HUDEP-2 (cell line): ENCODE results near the gene PLB1.
A peak's percentile ranks its signal among the peaks of the same experiment; 100 is the strongest.

Experiments
- DNase-seq, 76 experiments: peaks; one replicate each; lab custom pipeline; 2025; ENCODE audit not compliant: unreplicated experiment in 76 of 76; lab: John Stamatoyannopoulos, UW

PLB1 gene

DNA sequence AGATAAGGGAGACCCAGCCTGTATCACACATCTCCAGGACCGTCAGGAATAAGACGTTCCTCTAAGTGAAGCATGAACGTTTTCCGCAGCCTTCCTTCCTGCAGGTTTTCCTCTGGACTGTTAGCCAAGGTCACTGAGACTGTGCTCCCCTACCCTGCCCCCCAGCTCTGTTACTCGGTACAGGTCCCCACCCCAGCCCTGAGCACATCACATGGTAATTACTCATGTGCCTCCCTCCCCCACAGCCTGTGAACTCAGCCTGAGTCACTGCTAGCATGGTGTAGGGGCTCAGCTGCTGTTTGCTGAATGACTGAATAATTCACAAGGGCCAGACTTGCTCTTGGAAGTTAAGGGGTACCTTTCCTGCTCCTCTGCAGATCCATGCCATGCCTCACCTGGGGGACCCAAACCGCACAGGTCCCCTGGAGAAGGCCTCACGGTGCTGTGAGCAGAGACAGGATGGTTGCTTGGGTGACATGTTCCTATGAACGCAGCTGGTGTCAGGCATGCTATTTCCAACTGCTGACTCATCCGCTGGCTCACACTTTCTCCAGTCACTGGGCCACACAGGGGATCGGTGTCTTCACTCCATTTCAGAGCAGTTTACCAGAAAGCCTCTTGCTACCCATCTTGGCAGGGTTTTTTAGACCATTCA is 88.2 kb downstream of the PLB1 start:
- peak in 66 of 76 experiments; percentile 17 to 85 (median 60) for DNase-seq

DNA sequence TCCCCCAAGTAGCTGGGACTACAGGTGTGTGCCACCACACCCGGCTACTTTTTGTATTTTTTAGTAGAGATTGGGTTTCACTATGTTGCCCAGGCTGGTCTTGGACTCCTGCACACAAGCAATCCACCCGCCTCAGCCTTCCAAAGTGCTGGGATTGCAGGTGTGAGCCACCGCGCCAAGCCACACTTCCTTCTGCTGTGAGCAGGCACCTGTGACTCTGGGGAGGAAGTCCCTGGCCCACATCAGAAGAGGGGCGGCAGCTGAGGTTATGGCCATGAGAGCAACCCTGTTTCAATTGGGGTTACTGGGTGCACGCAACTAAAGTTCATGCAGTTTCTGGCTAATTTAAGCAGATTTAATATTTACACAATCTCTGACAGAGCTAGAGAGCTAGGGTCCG is 91.0 kb downstream of the PLB1 start:
- DNase-seq = no peak

DNA sequence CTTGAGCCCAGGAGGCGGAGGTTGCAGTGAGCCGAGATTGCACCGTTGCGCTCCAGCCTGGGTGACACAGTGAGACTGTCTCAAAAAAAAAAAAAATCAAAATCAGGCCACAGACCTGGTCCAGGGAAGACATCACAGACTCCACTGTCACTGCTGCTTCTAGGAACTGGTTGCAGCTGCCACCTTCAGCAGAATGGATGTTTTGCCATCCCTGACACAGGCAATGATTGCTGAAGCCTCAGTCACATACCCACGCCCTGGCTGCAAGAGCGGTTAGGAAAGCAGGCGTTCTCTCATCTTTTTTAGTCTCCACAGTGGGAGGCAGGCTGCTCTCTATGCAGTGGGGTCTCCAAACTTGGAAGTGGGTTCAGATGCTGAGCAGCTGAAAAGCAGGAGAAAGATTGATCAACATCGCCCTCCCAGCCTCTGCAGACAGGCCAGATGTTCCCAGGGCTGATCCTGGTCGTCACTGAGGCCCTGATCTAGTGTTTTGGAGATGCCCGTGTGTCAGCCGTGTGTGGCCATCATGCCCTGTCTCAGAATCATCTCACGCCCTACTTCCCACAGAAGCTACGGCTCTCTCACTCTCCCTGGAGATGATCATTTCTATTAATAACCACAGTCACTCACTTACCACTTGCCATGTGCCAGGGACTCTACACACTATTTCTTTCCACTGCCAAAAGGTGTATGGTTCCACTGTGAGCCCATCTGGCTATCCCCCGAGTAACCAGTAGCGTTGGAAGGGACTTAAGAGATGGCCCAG is 91.8 kb downstream of the PLB1 start:
- DNase-seq = no peak

DNA sequence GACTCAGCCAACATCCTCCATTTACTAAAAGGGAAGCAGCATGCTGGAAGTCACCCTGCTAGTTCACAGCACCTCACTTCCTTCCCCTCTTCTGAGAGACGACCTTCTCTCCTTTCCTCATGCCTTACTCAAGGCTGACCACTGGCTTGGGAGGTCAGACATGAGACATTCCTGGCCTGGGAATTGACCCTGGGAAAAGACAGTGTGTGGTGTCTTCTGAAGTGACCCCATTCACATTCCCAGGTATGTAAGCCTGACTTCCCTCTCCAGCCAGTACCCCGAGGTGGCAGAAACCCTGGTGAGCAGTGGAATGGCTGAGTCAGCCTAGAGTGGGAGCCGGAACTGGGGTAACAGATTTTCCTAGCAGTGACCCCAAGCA is 92.4 kb downstream of the PLB1 start:
- no peak for DNase-seq

DNA sequence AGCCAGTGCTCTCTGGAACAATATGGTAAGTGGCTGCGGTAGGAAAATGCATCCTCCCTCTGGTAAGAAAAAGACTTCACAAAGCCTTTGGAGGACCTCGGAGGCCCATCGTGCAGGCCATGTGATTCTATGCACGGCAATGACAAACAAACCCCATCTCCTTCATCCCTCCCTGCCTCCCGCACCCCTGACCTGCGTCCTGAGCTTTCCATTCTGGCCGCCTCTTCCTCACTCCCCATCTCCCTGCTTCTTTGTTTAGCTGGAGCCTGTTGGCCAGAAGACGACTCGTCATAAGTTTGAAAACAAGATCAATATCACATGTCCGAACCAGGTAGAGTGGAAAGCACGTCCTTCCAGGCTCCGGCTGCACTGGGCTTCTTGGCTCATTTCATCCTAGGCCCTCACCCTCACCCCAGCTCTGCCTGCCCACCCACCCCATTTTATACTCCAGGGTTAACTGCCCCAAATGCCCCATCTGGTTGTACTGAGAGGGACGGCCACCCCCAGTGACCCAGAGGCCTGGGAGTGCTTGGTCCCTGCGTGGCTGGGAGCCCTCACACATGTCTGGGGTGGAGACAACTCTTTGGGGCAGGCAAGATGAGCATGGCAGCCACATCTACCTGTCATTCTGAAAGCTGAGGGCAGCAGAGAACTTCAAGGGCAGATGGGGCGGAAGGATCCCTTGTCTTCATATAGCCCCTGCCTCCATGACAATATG is 94.0 kb downstream of the PLB1 start:
- DNase-seq = no peak

DNA sequence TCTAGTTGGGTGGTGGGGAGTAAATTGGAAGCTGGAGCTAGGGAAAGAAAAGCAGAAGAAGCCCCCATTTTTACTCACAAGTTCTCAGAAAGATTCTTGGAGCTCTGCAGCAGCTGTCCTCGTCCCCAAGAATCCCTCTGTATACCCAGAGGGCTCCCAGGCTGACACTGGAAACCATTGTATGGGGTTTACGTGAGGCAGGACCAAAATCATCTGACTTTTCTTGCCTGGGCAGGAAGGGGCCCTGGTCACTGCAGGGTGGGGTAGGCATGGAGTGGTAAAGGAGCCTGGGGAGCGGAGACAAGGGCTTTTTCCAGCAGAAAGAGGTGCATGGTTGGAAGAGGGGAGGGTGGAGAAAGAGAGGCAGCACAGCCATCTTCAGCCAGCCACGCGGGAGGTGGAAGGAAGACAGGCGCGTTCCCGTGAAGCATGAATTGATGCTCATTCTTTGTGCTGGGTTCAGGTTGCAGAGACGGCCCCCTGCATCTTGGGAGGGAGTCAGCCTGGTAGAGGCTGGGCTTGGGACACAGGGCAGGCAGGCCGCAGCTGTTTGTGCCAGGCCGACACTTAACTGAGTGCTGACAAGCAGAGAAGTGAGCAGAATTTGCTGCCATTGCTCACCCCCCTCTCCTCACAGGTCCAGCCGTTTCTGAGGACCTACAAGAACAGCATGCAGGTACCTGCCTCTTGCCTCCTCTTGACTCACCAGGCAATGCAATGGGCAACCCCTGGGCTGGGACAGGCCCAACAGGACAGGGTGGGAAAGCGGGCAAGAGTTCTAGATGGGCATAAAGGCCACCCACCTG is 94.8 kb downstream of the PLB1 start:
- DNase-seq = no peak

DNA sequence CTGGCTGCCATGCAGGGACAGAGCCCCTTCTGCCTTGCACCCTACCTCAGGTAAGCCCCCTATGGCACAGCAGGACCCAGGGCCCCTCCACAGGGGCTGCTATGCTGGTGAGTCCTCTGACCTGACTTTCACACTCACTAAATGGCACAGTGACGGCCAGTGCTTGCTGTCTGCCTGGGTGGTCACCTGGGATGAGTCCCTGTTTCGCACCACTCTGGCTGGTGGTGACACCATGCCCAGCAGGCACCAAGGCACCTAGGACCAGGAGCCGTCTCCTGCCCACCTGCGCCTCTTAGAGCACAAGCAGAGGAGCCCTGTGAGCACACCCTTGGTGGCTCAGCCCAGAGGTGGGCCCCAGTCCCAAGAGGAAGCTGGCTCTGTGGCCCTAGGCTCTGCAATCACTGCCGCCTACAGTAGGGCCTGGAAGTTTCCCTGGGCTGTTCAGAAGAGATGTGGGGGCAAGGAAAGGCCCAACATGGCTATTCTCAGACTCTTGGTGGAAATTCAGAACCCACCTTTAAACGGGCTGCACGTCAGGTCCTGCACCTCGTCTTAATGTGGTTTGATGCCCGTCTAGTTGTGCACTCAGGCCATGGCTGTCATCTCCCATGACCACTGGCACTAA is 96.0 kb downstream of the PLB1 start:
- DNase-seq = no peak

DNA sequence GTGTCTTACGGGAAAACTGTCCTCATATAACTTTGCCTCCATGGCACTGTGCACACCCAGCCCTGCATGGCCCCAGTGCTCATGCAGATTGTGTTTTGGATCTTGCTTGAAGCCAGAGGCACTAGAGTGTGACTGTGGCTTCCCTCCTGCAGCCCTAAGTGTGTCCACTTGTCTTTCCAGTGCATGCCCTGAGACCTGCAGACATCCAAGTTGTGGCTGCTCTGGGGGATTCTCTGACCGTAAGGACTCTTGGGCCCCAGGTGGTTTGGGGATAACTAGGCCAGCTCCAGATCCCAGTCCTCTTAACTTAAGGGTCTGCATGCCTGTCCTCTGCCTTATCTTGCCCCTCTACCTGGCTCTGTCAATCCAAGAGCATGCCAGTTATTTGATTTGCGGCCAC is 96.6 kb downstream of the PLB1 start:
- DNase-seq = no peak

DNA sequence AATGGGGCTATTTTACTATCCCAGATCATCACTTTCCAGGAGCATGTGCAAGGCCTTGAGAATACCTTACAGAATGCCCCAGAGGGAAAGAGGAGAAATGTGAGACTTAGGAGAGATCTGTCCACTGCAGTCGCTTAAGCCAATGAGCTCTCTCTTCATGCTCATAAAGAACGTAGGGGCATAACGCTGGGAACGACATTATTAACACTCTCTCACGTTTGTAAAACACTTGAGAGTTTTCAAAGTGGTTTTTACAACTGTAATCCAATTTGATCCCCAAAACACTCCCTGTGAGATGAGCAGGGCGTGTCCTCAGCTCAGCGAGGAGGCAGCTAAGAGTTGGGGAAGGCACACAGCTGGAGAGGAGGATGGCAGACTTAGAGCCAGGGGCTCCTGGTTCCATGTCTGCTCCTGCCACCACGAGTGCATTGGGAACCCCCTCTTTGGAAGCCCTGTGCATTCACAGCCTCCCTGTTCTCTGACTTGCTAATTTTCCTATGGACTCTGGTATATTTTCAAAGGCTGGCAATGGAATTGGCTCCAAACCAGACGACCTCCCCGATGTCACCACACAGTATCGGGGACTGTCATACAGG is 97.4 kb downstream of the PLB1 start:
- no peak for DNase-seq

DNA sequence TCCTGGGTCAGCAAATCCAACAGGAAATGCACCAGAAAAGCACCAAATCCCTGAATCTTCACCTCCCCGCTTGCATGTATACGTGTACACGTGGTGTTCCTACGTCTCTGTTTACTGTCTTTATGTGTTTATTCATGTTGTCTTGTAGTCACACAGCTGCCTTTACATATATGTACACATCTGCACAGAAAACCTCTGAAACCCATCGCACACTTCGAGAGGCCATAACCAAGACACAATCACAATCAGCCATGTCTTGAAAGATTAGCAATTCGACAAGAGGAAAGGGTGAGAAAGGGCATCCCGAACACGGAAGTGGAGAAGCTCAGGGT is 98.1 kb downstream of the PLB1 start:
- no peak for DNase-seq

DNA sequence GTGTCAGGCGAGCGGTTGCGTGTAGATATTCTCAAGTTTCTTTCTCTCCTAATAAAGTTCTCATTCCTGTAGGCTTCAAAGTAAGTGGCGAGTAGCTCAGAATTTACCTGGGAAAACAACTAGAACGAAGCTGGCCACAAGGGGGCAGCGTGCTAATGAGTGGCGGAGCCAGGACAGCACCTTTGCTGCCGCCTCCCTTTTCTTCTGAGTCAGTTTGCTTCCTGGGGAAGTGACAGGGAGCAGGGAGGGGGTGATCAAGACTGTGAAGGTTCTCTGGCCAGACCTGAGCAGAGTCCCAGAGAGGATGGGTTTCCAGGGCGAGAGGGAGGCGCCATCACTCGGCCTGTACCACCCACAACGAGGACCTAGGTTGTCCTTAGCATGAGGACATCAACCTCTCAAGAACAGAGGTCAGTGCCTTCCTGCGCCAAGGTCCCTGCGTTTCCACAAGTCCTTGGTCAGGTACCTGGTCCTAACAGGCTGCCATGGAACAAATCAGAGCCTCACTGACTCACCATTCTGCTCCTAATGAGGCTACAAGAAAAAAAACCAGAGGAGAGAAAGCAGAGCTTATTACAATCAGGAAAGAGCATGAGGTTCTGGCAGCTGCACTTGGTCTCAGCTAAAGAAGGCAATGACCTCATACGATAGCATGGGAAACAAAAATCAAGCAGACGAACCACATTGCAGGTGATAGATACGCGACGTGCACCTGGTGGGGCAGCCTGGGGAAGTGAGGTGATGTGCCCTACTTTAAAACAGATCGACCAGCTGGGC is 98.7 kb downstream of the PLB1 start:
- peak in 63 of 76 experiments; percentile 3 to 76 (median 39) for DNase-seq

DNA sequence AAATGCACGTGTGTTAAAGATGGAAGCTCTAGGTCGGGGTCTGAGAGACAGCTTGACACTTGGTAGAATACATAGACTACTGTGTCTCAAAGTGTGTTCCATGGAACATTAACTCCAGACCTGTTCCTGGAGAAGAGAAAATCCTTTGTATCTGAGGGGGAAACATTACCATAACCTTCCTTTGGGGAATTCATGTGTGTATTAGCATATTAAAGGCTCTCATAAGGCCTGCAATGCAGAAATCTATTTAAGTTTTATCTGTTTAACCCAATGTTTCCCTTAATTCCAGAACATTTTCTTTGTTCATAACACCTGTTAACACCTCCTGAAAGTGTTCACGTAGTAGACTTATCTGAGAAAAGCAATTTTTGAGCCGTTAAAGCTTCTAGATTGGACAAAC is 99.5 kb downstream of the PLB1 start:
- DNase-seq = no peak

DNA sequence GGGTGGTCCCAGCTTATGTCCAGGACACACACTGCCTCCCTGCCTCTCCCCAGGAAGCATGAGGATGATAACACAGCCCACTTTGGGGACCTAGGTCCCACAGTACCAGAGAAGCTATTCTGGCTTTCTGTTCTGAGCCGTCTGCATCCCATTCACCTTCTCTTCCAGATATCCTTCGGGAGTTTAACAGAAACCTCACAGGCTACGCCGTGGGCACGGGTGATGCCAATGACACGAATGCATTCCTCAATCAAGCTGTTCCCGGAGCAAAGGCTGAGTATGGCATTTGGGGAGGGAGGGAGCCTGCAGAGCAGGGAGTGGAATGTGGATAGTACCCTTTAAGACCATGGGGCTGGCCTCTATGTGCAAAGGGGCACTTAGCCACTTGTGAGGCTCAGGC is 102.6 kb downstream of the PLB1 start:
- no peak for DNase-seq

DNA sequence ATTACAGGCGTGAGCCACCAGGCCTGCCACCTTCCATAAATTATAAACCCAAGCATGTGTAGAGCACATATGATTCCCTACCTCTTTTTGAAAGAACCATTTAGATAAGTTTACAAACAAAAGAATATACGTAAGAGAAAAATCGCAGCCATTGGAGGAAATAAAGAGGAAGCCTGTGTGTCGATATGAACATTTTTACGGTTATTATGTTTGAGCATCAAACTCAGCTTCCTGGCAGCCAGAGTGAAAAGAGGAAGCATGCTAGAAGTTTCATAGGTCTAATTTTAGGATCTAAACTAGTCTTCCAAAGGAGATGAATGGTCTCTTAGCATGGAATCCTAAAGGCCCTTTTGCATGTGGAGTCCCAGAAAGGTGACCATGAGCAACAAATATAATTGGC is 104.3 kb downstream of the PLB1 start:
- DNase-seq = no peak

DNA sequence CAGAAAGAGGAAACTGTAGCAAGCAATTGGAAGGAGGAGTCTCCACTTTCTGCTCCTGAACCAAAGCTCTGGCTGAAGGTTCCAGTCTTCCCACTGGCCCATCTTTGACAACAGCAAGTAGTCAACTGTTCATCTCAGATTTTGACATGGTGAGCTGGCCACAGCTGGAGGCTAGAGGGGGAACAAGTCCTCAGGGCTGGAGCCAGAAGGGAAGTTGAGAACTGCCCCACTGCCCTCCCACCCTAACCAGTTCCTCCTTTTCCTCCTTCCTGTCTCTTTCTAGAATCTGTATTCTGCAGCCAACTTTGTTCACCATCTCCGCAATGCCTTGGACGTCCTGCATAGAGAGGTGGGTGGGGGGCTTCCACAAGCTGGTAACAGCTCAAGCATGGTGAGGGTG is 105.8 kb downstream of the PLB1 start:
- no peak for DNase-seq

DNA sequence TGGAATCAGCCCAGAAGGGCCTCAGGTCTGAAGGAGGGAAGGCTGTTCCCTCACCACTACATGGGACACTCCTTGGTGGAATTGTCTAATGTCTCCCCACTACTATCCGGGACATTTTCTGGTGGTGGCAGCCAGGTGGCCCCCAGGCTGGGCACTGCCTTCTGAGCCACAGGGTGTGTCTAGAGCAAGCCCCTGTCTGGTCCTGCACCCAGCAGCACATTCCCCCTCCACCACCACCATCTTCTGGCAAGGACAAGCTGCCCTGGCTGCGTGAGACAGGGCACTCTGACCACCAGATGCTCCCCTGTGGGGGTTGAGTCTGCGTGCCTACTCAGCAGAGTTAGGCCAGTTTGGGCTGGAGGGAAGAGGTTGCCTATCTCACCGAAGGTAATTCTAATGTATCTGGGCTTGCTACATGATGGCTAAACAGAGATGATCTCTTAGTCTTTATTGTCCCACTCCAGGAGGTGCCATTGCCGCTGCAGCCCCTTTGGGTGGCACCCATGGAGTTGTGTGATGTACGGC is 106.3 kb downstream of the PLB1 start:
- DNase-seq = no peak

DNA sequence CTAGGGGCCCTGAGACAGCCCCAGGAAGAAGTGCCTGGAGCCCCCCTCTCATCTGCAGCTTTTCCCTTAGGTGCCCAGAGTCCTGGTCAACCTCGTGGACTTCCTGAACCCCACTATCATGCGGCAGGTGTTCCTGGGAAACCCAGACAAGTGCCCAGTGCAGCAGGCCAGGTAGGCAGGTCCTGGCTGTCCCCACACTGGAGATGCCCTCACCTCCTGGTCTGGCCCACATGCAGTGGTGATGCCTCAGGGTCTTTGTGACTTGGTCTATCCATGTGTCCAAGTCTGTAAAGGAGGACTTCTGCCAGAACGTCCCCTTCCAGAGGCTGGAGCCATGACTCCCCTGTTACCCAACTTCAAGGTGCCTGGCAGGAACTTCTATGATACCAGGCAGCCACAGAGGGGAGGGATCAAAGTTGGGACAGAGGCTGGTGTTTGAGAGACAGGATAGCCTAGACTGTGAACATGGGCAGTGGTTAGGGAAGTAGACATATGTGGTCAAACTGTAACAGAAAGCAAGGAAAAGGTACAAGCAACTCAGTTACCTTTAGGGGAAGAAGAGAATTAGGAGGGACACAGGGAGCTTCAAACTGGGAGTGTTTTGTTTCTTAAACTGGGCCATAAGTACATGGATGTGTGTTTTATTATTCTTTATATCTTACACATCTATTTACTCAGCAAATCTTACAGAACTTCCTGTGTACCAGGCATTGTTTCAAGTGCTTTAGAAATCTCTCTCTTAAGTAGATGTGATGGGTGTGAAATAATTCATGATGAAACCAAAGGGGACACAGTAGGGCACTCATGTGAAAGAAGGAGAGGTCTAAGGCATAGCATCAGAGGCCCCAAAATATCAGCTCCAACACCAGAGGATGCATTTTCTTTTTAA is 107.1 kb downstream of the PLB1 start:
- DNase-seq = no peak

DNA sequence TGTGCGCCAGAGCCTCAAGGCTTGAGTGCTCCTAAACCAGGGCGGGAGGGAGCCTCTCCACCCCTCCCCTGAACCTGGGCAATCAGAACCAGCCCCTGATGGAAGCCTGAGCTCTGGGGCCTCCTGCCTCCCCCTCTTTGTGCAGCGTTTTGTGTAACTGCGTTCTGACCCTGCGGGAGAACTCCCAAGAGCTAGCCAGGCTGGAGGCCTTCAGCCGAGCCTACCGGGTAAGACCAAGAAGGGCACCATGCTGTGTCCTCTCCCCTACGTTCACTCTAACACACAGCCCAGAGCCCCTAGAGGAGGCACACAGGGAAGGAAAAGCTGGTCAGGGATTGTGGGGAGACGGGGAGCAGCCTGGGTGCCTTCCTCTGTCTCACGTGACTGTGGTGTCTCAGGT is 108.0 kb downstream of the PLB1 start:
- no peak for DNase-seq
